GM23248 (cell line): ENCODE results near the gene EPS8L1.

Experiments
- EZH2 ChIP-seq: fragments of 200-600 bp; sonication (generic); IDR thresholded peaks from 2 replicates; pipeline ENCODE4 v1.6.1; 2018; ENCODE audit warnings: antibody characterized with exemption, mild to moderate bottlenecking; ENCODE audit not compliant: insufficient read depth, poor library complexity, severe bottlenecking
- EZH2phosphoT487 ChIP-seq: fragments of 200-600 bp; sonication (generic); IDR thresholded peaks from 2 replicates; pipeline ENCODE4 v1.6.1; 2018; ENCODE audit warnings: antibody characterized with exemption, moderate library complexity, mild to moderate bottlenecking, low read depth; ENCODE audit not compliant: insufficient read depth

DNA sequence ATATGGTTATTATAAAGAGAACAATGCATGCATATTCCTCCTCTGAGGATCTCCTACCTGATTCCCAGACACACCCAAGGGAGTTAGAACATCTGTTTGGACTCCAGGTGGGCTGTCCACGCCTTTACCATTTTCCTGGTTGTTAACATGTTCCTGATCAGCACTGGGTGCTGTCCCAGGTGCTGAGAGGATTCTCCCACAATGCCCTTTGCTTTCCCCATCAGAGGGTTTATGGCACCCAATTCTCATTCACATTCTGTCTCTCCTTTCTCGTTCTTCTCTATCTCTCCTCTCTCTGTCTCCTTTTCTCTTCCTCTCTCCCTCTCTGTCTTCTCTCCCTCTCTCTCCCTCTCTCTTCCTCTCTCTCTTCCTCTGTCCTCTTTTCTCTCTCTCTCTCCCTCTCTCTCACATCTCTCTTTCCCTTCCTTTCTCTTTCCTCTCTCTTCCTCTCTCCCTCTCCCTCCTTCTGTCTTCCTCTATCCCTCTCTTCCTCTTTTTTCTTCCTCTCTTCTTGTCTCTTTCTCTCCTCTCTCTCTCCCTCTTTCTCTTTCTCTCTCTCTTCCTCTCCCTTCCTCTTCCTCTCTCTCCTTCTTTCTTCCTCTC is 9.5 kb upstream of the EPS8L1 start:
- no peak for TF ChIP-seq EZH2
- no peak for TF ChIP-seq EZH2phosphoT487
